Left ventricle myocardium inferior (tissue), 1 donor: ENCODE measurements around the gene SREBF1. TPM values are rescaled to one million over a fixed set of nuclear protein-coding genes. Genes with fewer than 3 reads are reported as not detected.
A peak's percentile ranks its signal among the peaks of the same experiment; 100 is the strongest.

Source experiments
- DNase-seq: peaks from one replicate; pipeline ENCODE4 v3.0.0-alpha.2; 2020
- H3K27ac ChIP-seq: fragments of 200-600 bp; replicated peaks from 2 replicates; pipeline ENCODE4 v1.8.0; 2021
- H3K27me3 ChIP-seq: fragments of 200-600 bp; 2 replicates; pipeline ENCODE4 v1.8.0; 2021; ENCODE audit warnings: low read depth
- H3K36me3 ChIP-seq: fragments of 200-600 bp; 2 replicates; pipeline ENCODE4 v1.8.0; 2021
- H3K4me1 ChIP-seq: fragments of 200-600 bp; 2 replicates; pipeline ENCODE4 v1.8.0; 2021
- H3K4me3 ChIP-seq: fragments of 200-600 bp; 2 replicates; pipeline ENCODE4 v1.8.0; 2021; ENCODE audit warnings: mild to moderate bottlenecking, moderate library complexity
- H3K9me3 ChIP-seq: fragments of 200-600 bp; replicated peaks from 2 replicates; pipeline ENCODE4 v1.8.0; 2021
- CTCF ChIP-seq: fragments of 200-600 bp; IDR thresholded peaks from 2 replicates; pipeline ENCODE4 v1.8.0; 2021; ENCODE audit warnings: antibody characterized with exemption, mild to moderate bottlenecking, borderline replicate concordance
- intact Hi-C: fragments of 100-400 bp; cut with micrococcal nuclease; formaldehyde crosslinking; loops from one replicate; pipeline ENCODE4 v1.11.0; 2022
- total RNA-seq: library from RNA; stranded (reverse); fragmentation: NEBNext Ultra II Directional; extraction: Animal tissue kit (Norgen Biotek cat#: 25700); gene quantifications from one replicate; pipeline ENCODE4 v1.2.1, GENCODE V29; 2021
- donor health status: DM: no; HTN: yes; CAD: no; lungs with severe emphysema.

SREBF1 gene
- total RNA-seq, 1 donor from 2014 or later, result 10.2 TPM

- peaks cover 16% of the 10 kb centered on the region for H3K36me3 ChIP-seq
- H3K4me3 ChIP-seq, result no peak overlapping the region
- peak; percentile 53 for TF ChIP-seq CTCF
- peak; percentile 42 for DNase-seq
- peak overlapping the region; percentile 82 for H3K27ac ChIP-seq
- H3K9me3 ChIP-seq, result no peaks in the 10 kb centered on the region
- no peaks in the 10 kb centered on the region for H3K27me3 ChIP-seq
- H3K4me1 ChIP-seq, result peaks cover 62% of the 10 kb centered on the region
- intact Hi-C loops, result loop anchor here (5.0 kb wide), 1 partner anchor 48 kb away; no protein-coding TSS in a partner anchor
Measured at GRCh38 chr17:17849845-17850373, 13.1 kb upstream of the SREBF1 start.

- peaks cover 16% of the 10 kb centered on the region for H3K36me3 ChIP-seq
- no peaks in the 10 kb centered on the region for H3K9me3 ChIP-seq
- DNase-seq, result peak; percentile 46
- H3K27ac ChIP-seq, result peak overlapping the region; percentile 82
- H3K4me3 ChIP-seq, result no peak overlapping the region
- intact Hi-C loops, result no loop called here
- no peak for TF ChIP-seq CTCF
- H3K27me3 ChIP-seq, result no peaks in the 10 kb centered on the region
- H3K4me1 ChIP-seq, result peaks cover 62% of the 10 kb centered on the region
Measured at GRCh38 chr17:17849147-17849820, 12.5 kb upstream of the SREBF1 start.

- TF ChIP-seq CTCF, result no peak
- H3K4me1 ChIP-seq, result peaks cover 62% of the 10 kb centered on the region
- H3K36me3 ChIP-seq, result peaks cover 16% of the 10 kb centered on the region
- no peak for DNase-seq
- intact Hi-C loops, result no loop called here
- no peak overlapping the region for H3K4me3 ChIP-seq
- no peaks in the 10 kb centered on the region for H3K9me3 ChIP-seq
- no peaks in the 10 kb centered on the region for H3K27me3 ChIP-seq
- peak overlapping the region; percentile 82 for H3K27ac ChIP-seq
Measured at GRCh38 chr17:17848311-17849082, 11.7 kb upstream of the SREBF1 start.

DNA sequence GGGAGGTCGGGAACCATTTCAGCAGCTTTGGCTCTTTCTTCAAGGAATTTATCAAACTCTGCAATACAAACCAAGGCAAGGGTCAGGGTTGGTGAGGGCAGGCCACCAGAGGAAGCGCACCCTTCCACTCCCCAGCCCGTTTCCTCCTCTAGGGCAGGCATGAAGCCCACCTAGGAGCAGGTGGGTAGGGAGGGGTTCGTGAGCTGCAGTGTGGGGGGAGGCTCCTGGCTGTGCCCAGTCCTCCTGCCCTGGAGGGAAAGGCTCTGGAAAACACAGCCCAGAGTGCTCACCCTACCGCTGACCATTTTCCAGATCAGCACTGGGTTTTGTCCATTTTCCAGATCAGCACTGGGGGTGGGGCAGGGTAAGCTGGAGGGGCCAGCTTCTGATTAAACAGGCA, 10.9 kb upstream of the SREBF1 start:
- Histone ChIP-seq H3K27ac (no peak overlapping the region), H3K27me3 (no peaks in the 10 kb centered on the region), H3K4me3 (no peak overlapping the region), H3K36me3 (peaks cover 16% of the 10 kb centered on the region), H3K9me3 (no peaks in the 10 kb centered on the region), H3K4me1 (peaks cover 63% of the 10 kb centered on the region)
- no peak for DNase-seq
- intact Hi-C loops, result no loop called here
- TF ChIP-seq CTCF, result no peak

- intact Hi-C loops, result no loop called here
- peaks cover 63% of the 10 kb centered on the region for H3K4me1 ChIP-seq
- no peak overlapping the region for H3K4me3 ChIP-seq
Measured at GRCh38 chr17:17847118-17847689, 10.4 kb upstream of the SREBF1 start.

More at GRCh38 chr17:17847118-17847689, 10.4 kb upstream of the SREBF1 start:
- H3K27me3 ChIP-seq, result no peaks in the 10 kb centered on the region
- no peak for TF ChIP-seq CTCF
- H3K27ac ChIP-seq, result no peak overlapping the region
- no peak for DNase-seq
- H3K36me3 ChIP-seq, result peaks cover 16% of the 10 kb centered on the region
- H3K9me3 ChIP-seq, result no peaks in the 10 kb centered on the region
